ENCODE measurements around the gene SLC25A10. TPM values are rescaled to one million over a fixed set of nuclear protein-coding genes. Genes with fewer than 3 reads are reported as not detected.

The SLC25A10 gene
- total and polyA plus RNA-seq, 2 donors (not counting 3 experiments of a cell fraction or from before 2014, with no cell fraction given) = 16.7 to 17.2 TPM

DNA sequence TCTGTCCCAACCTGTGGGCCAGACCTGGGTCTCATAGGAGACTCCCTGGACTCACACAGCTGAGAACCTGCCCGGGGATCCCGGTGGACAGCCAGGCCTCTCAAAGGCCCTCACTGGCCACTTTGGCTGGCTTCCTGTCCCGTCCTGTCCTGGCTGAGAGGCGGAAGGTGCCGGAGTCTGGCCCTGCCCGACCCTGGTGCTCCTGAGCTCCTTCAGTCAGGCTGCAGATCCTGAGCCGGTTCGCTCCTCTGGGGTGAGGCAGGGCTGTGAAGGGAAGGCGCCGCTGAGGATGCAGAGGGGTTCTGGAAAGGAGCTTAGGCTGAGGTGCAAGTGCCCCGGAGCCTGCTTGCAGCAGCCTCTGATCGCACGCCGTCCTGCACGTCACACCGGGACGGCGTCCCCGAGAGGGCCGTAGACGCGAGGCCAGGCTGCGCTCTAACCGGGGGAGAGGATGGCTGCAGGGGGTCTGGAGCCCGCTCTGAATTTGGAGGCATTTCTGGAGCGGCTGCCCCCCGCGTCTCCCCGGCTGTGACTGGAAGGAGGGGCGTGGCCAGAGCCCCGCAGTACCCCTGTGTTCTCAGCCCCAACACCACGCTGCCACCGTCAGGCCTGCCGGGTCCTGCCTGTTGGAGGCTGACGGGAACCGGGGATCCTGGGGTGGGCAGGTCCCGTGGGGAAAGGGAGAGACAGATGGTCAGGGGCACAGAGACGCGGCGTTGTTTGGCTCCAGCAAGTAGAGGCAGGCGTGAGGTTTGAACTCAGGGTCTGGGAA lies 24.1 kb upstream of the SLC25A10 start:
- H3K9me3 ChIP-seq (replicated peaks; ENCODE audit: control insufficient read depth, insufficient read depth, low read length) = no peaks in the 10 kb centered on the region
- dilution Hi-C loops (cut with MboI; ENCODE audit: extremely low pct_ligation_motif_present, low sequenced_read_pairs) = no loop called here
- H4K20me1 ChIP-seq (replicated peaks; ENCODE audit: control insufficient read depth, extremely low read depth, insufficient read depth, low read length) = no peaks in the 10 kb centered on the region
- TF ChIP-seq POLR2AphosphoS5 (IDR thresholded peaks at IDR 0.05; ENCODE audit: insufficient read depth, low read depth, low read length) = no peak
- TF ChIP-seq, protein P1, sequence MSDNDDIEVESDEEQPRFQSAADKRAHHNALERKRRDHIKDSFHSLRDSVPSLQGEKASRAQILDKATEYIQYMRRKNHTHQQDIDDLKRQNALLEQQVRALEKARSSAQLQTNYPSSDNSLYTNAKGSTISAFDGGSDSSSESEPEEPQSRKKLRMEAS (IDR thresholded peaks at IDR 0.05; ENCODE audit: insufficient read depth, insufficient read length) = no peak
- POLR2A ChIA-PET = no interaction called here
- no peak overlapping the region for H3K27ac ChIP-seq (ENCODE audit: insufficient read depth, low read depth, low read length)
- H3K4me1 ChIP-seq (ENCODE audit: control insufficient read depth, extremely low read depth, insufficient read depth, low read length) = peaks cover 13% of the 10 kb centered on the region
- peaks cover 71% of the 10 kb centered on the region for H3K79me2 ChIP-seq (ENCODE audit: control insufficient read depth, insufficient read depth, low read length)
- H3K36me3 ChIP-seq (ENCODE audit: control insufficient read depth in 2 of 2, extremely low read depth in 1 of 2, insufficient read depth in 2 of 2, low read length in 2 of 2) = peaks cover 15 to 69% of the 10 kb centered on the region in 2 experiments
- intact Hi-C loops (cut with micrococcal nuclease) = no loop called here
- H2AFZ ChIP-seq (ENCODE audit: low read depth, low read length) = no peak overlapping the region
- DNase-seq (ENCODE audit: low read depth, low spot score) (no peak), FAIRE-seq (no peak)
- H3K4me3 ChIP-seq (replicated peaks in 1 of 3; ENCODE audit: insufficient read depth in 1 of 3, low read depth in 1 of 3, low read length in 3 of 3) = no peak overlapping the region
- no peak overlapping the region for H3K9ac ChIP-seq (replicated peaks; ENCODE audit: extremely low read depth, insufficient read depth, low read length)
- no TSS peak for BruUV-seq (replicated peaks)
- CTCF ChIA-PET = no interaction called here
- no peaks in the 10 kb centered on the region for H3K9me1 ChIP-seq (replicated peaks; ENCODE audit: control insufficient read depth, extremely low read depth, insufficient read depth, low read length)
- H3K27me3 ChIP-seq (ENCODE audit: control insufficient read depth in 2 of 2, insufficient read depth in 2 of 2, low read length in 2 of 2) = no peaks in the 10 kb centered on the region
- no peak overlapping the region for H3K4me2 ChIP-seq (ENCODE audit: insufficient read depth, low read length)

DNA sequence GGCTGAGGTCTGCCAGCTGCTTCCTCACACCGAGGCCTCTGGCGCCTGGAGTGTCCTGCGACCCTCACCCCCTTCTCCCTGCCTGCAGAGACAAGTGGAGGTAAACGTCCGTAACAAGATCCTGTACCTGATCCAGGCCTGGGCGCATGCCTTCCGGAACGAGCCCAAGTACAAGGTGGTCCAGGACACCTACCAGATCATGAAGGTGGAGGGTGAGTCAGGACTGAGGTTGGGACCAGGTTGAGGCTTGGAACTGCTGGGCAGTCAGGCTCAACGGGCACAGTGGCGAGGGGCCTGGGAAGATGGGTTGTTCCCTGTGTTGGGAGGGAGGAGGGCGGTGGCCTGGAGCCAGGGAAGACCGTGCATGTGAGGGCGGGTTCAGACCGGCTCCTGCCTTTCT lies 23.5 kb upstream of the SLC25A10 start:
- Histone ChIP-seq H3K27me3 (ENCODE audit: control insufficient read depth in 2 of 2, insufficient read depth in 2 of 2, low read length in 2 of 2) (no peaks in the 10 kb centered on the region), H3K4me3 (replicated peaks in 1 of 3; ENCODE audit: insufficient read depth in 1 of 3, low read depth in 1 of 3, low read length in 3 of 3) (no peak overlapping the region), H4K20me1 (replicated peaks; ENCODE audit: control insufficient read depth, extremely low read depth, insufficient read depth, low read length) (no peaks in the 10 kb centered on the region), H3K9me1 (replicated peaks; ENCODE audit: control insufficient read depth, extremely low read depth, insufficient read depth, low read length) (no peaks in the 10 kb centered on the region), H3K4me2 (ENCODE audit: insufficient read depth, low read length) (no peak overlapping the region), H3K36me3 (ENCODE audit: control insufficient read depth in 2 of 2, extremely low read depth in 1 of 2, insufficient read depth in 2 of 2, low read length in 2 of 2) (peaks cover 19 to 74% of the 10 kb centered on the region in 2 experiments), H2AFZ (ENCODE audit: low read depth, low read length) (no peak overlapping the region), H3K79me2 (ENCODE audit: control insufficient read depth, insufficient read depth, low read length) (peaks cover 67% of the 10 kb centered on the region), H3K9me3 (replicated peaks; ENCODE audit: control insufficient read depth, insufficient read depth, low read length) (no peaks in the 10 kb centered on the region), H3K27ac (ENCODE audit: insufficient read depth, low read depth, low read length) (no peak overlapping the region), H3K9ac (replicated peaks; ENCODE audit: extremely low read depth, insufficient read depth, low read length) (no peak overlapping the region), H3K4me1 (ENCODE audit: control insufficient read depth, extremely low read depth, insufficient read depth, low read length) (peaks cover 13% of the 10 kb centered on the region)
- no peak for TF ChIP-seq EZH2 (IDR thresholded peaks at IDR 0.05; ENCODE audit: borderline replicate concordance, low read depth, low read length, severe bottlenecking)
- TF ChIP-seq, protein P1 (IDR thresholded peaks at IDR 0.05; ENCODE audit: insufficient read depth, insufficient read length) = no peak
- no peak for TF ChIP-seq GATA2 (IDR thresholded peaks at IDR 0.05; ENCODE audit: insufficient read depth, insufficient read length, low read depth, low read length)
- no peak for TF ChIP-seq POLR2A (IDR thresholded peaks at IDR 0.05; ENCODE audit: low read depth, low read length)
- TF ChIP-seq MYC (IDR thresholded peaks at IDR 0.05; ENCODE audit: low read depth, low read length) = no peak
- no peak for TF ChIP-seq FOS (IDR thresholded peaks at IDR 0.05; ENCODE audit: borderline replicate concordance, insufficient read depth, low read length)
- TF ChIP-seq JUN (IDR thresholded peaks at IDR 0.05; ENCODE audit: borderline replicate concordance, insufficient read depth, insufficient read length, low read depth) = no peak
- TF ChIP-seq, protein P2, sequence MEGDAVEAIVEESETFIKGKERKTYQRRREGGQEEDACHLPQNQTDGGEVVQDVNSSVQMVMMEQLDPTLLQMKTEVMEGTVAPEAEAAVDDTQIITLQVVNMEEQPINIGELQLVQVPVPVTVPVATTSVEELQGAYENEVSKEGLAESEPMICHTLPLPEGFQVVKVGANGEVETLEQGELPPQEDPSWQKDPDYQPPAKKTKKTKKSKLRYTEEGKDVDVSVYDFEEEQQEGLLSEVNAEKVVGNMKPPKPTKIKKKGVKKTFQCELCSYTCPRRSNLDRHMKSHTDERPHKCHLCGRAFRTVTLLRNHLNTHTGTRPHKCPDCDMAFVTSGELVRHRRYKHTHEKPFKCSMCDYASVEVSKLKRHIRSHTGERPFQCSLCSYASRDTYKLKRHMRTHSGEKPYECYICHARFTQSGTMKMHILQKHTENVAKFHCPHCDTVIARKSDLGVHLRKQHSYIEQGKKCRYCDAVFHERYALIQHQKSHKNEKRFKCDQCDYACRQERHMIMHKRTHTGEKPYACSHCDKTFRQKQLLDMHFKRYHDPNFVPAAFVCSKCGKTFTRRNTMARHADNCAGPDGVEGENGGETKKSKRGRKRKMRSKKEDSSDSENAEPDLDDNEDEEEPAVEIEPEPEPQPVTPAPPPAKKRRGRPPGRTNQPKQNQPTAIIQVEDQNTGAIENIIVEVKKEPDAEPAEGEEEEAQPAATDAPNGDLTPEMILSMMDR (IDR thresholded peaks at IDR 0.05; ENCODE audit: extremely low read depth in 1 of 2, insufficient read depth in 1 of 2, low read depth in 1 of 2, low read length in 2 of 2) = no peak
- no peak for TF ChIP-seq POLR2AphosphoS5 (IDR thresholded peaks at IDR 0.05; ENCODE audit: insufficient read depth, low read depth, low read length)
- FAIRE-seq (no peak), DNase-seq (ENCODE audit: low read depth, low spot score) (no peak)
- ChIA-PET CTCF (no interaction called here), POLR2A (no interaction called here)
- intact Hi-C loops (cut with micrococcal nuclease) (no loop called here), dilution Hi-C loops (cut with MboI; ENCODE audit: extremely low pct_ligation_motif_present, low sequenced_read_pairs) (no loop called here)
- no TSS peak for BruUV-seq (replicated peaks)
